Stimulated activated CD8-positive, alpha-beta memory T cell treated with anti-CD3 and anti-CD28 coated beads, Interleukin-2, amount 100 ng/mL, for 1 hour (primary cell): ENCODE results near the gene METTL16.
"Not testable (repeated sequence)": the region's sequence is repeated elsewhere in the genome, so short reads cannot be mapped to it uniquely, and the experiment has no call there.

Experiments
- DNase-seq, 2 donors: peaks; one replicate each; pipeline ENCODE4 v3.0.0-alpha.2; 2020; ENCODE audit warnings: low read depth in 2 of 2

Gene METTL16, protein sequence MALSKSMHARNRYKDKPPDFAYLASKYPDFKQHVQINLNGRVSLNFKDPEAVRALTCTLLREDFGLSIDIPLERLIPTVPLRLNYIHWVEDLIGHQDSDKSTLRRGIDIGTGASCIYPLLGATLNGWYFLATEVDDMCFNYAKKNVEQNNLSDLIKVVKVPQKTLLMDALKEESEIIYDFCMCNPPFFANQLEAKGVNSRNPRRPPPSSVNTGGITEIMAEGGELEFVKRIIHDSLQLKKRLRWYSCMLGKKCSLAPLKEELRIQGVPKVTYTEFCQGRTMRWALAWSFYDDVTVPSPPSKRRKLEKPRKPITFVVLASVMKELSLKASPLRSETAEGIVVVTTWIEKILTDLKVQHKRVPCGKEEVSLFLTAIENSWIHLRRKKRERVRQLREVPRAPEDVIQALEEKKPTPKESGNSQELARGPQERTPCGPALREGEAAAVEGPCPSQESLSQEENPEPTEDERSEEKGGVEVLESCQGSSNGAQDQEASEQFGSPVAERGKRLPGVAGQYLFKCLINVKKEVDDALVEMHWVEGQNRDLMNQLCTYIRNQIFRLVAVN

DNA sequence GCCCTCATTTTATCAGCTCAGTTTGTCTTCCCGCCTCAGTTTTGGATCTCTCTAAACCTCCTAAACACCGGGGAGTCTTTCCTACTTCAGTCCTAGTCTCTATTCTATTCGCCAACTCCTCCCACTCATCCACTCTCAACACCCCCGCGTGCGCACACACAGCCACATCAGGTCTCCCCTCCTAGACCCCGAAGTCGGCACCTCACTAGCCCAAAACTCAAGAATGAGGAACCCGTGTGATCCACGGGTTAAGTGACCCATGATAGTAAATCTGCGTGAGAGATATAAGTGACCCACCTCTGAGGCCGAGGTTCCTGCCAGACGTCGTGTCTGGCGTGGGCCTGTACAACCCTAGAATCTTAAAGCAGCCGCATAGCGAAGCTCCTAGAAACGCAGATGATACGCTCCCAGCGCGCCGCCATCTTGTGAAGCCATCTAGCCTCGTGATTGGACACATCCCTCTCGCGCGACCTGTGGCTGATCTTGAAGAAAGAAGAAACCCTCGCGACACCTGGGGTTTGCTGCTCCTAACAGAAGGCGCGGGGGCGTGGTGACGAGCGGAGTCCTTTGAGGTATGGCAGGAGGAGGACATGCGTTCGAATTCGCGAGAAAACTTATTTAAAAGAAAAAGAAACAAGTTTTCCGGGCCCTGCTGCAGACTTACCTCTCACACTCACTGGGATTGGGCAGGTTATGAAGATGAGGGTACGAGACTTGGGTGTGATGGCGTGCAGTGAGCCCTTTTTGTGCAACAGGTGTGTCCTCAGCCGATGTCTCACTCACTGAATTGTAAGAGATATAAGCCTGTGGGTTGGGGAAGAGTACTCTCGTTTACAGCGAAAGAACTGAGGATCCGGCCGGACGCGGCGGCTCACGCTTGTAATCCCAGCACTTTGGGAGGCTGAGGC, at the start of gene METTL16:
Gene METTL16, minus strand, starts transcription at position 427 of the 908 bp plus-strand sequence. CDS start 9,557 bp downstream, outside the sequence.
- peak; percentile 89 to 95 for DNase-seq

DNA sequence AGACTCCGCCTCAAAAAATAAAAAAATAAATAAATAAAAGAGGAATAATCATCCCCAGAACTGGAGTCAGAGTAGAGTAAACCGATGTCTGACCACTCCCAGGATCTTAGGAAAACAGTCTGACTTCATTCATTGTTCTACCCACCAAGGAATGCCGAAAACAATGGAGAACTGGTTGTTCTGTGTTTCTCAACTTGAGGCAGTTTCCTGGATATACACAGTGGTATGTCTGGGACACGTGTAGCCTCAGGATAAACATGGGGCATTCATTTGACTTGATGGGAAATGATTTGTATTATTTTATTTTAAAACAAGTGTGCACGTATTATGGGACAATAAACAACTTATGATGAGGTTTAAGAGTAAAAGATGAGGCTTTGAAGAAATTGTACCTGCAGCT, 49.0 kb upstream of the METTL16 start:
- no peak for DNase-seq

DNA sequence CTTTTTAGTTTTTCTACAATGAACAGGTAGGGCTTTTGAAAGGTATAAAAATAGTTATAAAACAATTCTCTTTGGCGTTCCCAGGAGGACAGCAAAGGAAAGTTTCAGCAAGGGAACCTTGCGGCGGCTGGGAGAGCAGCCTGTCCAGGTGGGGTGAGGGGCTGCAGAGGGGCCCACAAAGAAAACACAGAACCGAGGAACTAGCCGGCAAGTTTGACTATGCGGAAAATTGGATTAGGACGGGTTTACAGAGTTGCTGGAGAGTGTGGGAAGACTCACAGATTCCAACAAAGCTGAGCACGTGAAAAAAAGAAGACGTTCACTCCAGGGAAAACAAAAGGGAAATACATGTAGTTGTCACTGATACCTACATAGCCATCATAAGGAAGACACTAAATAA, 40.2 kb upstream of the METTL16 start:
- no peak for DNase-seq

DNA sequence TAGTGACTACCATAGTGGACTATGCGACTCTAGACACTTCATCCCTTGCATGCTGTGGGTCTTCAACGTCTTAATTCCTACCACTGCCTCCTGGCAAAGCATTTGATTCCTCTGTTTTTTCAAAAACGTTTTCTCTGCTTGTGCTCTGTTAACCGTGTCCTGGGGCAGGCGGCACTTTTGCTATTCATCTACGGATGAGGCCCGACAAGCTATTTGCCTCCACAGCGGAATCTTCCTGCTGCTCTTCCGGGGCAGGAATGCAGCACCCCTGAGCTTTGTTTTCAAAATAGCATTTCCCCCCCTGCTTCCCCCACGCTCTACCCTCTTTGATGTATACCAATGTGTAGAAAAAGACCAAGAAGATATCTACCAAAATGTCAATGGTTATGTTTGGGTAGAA, 39.8 kb upstream of the METTL16 start:
- no peak for DNase-seq

GRCh38 chr17:2549392-2550211, 37.9 kb upstream of the METTL16 start:
- no peak for DNase-seq

DNA sequence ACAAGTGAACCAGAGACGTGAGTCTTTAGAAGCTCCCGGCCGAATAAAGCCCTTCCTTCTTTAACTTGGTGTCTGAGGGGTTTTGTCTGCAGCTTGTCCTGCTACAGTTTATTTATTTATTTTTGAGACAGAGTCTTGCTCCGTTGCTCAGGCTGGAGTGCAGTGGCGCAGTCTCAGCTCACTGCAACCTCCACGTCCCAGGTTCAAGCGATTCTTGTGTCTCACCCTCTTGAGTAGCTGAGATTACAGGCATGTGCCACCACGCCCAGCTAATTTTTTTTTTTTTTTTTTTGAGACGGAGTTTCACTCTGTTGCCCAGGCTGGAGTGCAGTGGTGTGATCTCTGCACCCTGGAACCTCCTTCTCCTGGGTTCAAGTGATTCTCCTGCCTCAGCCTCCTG, 36.3 kb upstream of the METTL16 start:
- DNase-seq, result not testable (repeated sequence)

DNA sequence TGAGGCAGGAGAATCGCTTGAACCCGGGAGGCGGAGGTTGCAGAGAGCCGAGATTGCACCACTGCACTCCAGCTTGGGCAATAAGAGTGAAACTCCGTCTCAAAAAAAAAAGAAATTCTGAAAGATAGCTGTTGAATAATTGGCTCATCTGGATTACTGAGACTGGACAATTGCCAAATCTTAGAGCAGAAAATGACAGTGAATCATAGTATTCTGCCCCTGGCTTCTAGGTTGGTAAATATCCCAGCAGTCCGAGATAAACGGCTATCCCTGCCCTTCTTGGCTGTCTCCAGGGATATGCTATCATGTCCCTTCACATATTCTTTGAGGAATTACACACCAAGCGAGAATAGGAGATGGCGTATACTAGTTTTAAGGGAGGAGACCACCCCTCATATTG, 35.5 kb upstream of the METTL16 start:
- no peak for DNase-seq

- no peak for DNase-seq
Observed at GRCh38 chr17:2545393-2545792, 33.7 kb upstream of the METTL16 start.

GRCh38 chr17:2542456-2542855, 30.8 kb upstream of the METTL16 start:
- DNase-seq, result no peak

DNA sequence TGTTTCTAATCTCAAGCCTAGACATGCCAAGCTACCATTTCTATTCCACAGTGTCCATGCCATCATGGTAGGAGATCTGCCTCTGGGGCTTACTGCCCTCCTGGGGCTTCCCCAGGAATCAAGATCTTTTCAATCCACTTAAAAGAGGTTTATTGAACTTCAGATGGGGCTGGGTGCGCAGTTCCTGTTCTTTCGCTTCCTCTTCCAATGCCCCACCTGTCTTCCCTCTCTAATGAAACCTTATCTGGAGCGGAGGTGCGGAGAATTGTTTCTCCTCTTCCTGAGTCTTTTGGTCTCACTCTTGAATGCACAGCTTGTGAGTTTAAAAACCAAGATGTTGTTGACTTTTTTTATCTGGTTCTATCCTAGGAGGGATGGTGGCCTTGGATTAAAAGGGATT, 30.4 kb upstream of the METTL16 start:
- DNase-seq, result no peak

GRCh38 chr17:2537579-2537978, 25.9 kb upstream of the METTL16 start:
- DNase-seq, result not testable (repeated sequence)

DNA sequence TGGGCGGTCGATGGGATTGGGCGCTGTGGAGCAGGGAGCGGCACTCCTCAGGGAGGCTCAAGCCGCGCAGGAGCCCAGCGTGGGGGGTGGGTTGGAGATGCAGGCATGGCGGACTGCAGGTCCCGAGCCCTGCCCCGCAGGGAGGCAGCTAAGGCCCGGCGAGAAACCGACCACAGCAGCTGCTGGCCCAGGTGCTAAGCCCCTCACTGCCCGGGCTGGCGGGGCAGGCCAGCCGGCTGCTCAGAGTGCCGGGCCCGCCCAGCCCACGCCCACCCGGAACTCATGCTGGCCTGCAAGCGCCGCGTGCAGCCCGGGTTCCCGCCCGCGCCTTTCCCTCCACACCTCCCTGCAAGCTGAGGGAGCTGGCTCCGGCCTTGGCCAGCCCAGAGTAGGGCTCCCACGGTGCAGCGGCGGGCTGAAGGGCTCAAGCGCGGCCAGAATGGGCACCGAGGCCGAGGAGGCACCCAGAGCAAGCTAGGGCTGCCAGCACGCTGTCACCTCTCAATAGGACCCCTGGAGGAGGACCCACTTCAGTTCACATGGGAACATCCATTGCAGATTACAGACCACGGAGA, 20.5 kb upstream of the METTL16 start:
- no peak for DNase-seq

- DNase-seq, result not testable (repeated sequence)
Observed at GRCh38 chr17:2531243-2531954, 19.7 kb upstream of the METTL16 start.

- DNase-seq, result not testable (repeated sequence)
Observed at GRCh38 chr17:2521775-2522410, 10.2 kb upstream of the METTL16 start.

DNA sequence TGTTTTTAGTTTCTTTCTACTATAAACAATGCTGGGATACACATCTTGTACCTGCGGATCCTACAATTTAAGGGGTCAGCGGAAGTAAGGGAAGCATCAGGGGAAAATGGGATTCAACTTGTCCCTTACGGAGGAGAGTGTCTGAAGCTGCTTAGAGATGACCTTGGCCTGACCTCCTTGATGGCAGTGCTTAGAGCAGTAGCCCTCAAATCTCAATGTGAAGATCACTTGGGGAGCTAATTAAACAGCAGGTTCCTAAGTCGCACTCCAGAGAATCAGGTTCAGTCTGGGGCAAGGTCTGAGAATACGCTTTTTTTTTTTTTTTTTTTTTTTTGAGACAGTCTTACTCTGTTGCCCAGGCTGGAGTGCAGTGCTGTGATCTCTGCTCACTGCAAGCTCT, 9.6 kb upstream of the METTL16 start:
- no peak for DNase-seq

- no peak for DNase-seq
Observed at GRCh38 chr17:2517539-2517938, 5.9 kb upstream of the METTL16 start.

DNA sequence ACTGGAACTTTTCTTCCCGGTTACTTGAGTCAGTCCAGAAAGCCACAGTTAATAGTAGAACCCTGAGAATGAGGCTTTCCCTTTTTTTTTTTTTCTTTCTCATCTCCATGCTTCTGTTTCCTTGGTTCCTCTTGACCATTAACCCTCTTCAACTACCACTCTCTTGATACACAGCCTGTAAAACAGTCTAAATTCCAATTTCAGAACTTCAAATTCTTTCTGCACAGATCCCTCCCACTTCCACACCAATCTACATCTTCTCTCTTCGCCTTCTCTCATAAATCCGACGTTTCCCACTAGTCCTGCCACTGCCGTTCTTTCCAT, 588 bp downstream of the METTL16 start:
- DNase-seq, result no peak

GRCh38 chr17:2510559-2510958, 1.1 kb downstream of the METTL16 start:
- no peak for DNase-seq

GRCh38 chr17:2508035-2508434, 3.7 kb downstream of the METTL16 start:
- DNase-seq, result no peak

DNA sequence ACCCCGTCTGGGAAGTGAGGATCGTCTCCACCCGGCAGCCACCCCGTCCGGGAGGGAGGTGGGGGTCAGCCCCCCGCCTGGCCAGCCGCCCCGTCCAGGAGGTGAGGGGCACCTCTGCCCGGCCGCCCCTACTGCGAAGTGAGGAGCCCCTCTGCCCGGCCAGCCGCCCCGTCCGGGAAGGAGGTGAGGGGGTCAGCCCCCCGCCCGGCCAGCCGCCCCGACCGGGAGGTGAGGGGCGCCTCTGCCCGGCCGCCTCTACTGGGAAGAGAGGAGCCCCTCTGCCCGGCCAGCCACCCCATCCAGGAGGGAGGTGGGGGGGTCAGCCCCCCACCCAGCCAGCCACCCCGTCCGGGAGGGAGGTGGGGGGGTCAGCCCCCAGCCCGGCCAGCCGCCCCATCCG, 4.7 kb downstream of the METTL16 start:
- DNase-seq, result not testable (repeated sequence)
